Neural cell (in vitro differentiated cells): ENCODE data around the gene LEP. TPM values are rescaled to one million over a fixed set of nuclear protein-coding genes. Genes with fewer than 3 reads are reported as not detected.

Source experiments
- H2AFZ ChIP-seq: fragments of 200-600, 300-800 bp; sonication (generic), shearing (Covaris generic); 2 replicates; pipeline ENCODE4 v1.6.0; 2014; ENCODE audit warnings: low read depth, mild to moderate bottlenecking, antibody characterized with exemption, low read length, moderate library complexity
- H3F3A ChIP-seq: fragments of 200-600 bp; shearing (Covaris generic); 2 replicates; pipeline ENCODE4 v1.6.1; 2016; ENCODE audit warnings: mild to moderate bottlenecking, moderate library complexity, mixed read lengths, antibody characterized with exemption, low read length; ENCODE audit not compliant: insufficient read depth, poor library complexity, severe bottlenecking
- H3K27ac ChIP-seq: fragments of 200-600, 300-800 bp; sonication (generic), shearing (Covaris generic); 2 replicates; pipeline ENCODE4 v1.5.1; 2014; ENCODE audit warnings: mild to moderate bottlenecking, low read length, moderate library complexity
- H3K27me3 ChIP-seq: fragments of 300-800, 200-600 bp; sonication (generic), shearing (Covaris generic); 2 replicates; pipeline ENCODE4 v1.6.0; 2014; ENCODE audit warnings: mild to moderate bottlenecking, low read depth, low read length, moderate library complexity; ENCODE audit not compliant: insufficient read depth
- H3K36me3 ChIP-seq: fragments of 300-800, 200-600 bp; sonication (generic), shearing (Covaris generic); 2 replicates; pipeline ENCODE4 v1.5.1; 2014; ENCODE audit warnings: mild to moderate bottlenecking, antibody characterized with exemption, low read length, moderate library complexity; ENCODE audit not compliant: insufficient read depth
- H3K4me2 ChIP-seq: fragments of 300-800, 200-600 bp; sonication (generic), shearing (Covaris generic); 2 replicates; pipeline ENCODE4 v1.6.0; 2014; ENCODE audit warnings: mild to moderate bottlenecking, low read length
- H3K4me3 ChIP-seq: fragments of 300-800, 200-600 bp; sonication (generic), shearing (Covaris generic); 2 replicates; pipeline ENCODE4 v1.5.1; 2014; ENCODE audit warnings: mild to moderate bottlenecking, low read length, moderate library complexity
- H3K79me2 ChIP-seq: fragments of 200-600 bp; shearing (Covaris generic); replicated peaks from 2 replicates; pipeline ENCODE4 v1.6.0; 2014; ENCODE audit warnings: mild to moderate bottlenecking, low read length, moderate library complexity; ENCODE audit not compliant: insufficient read depth
- H3K9ac ChIP-seq: fragments of 300-800, 200-600 bp; sonication (generic), shearing (Covaris generic); 2 replicates; pipeline ENCODE4 v1.6.1; 2016; ENCODE audit warnings: mild to moderate bottlenecking, low read length, mixed read lengths
- H3K9me2 ChIP-seq: fragments of 200-600 bp; shearing (Covaris generic); 2 replicates; pipeline ENCODE4 v1.6.1; 2016; ENCODE audit warnings: mild to moderate bottlenecking, low read length, mixed read lengths; ENCODE audit not compliant: insufficient read depth
- H3K9me3 ChIP-seq: fragments of 200-600, 300-800 bp; sonication (generic), shearing (Covaris generic); 2 replicates; pipeline ENCODE4 v1.6.1; 2016; ENCODE audit warnings: mild to moderate bottlenecking, mixed run types, low read length, moderate library complexity, mixed read lengths
- H4K20me1 ChIP-seq: fragments of 200-600 bp; shearing (Covaris generic); 2 replicates; pipeline ENCODE4 v1.6.1; 2016; ENCODE audit warnings: mild to moderate bottlenecking, mixed run types; ENCODE audit not compliant: insufficient read depth
- CTCF ChIP-seq: fragments of 450-650 bp; IDR thresholded peaks from 2 replicates; pipeline ENCODE4 v1.5.1; 2014; ENCODE audit warnings: antibody characterized with exemption, mild to moderate bottlenecking, moderate library complexity; ENCODE audit not compliant: poor library complexity, severe bottlenecking
- EP300 ChIP-seq: fragments of 450-650 bp; conservative IDR thresholded peaks from 2 replicates; pipeline ENCODE4 v1.6.1; 2014; ENCODE audit warnings: antibody characterized with exemption, mild to moderate bottlenecking, moderate library complexity; ENCODE audit not compliant: poor library complexity, severe bottlenecking
- EZH2 ChIP-seq: fragments of 200-600, 300-800 bp; shearing (Covaris generic), sonication (generic); IDR thresholded peaks from 2 replicates; pipeline ENCODE4 v1.6.1; 2014; ENCODE audit warnings: antibody characterized with exemption, low read length, borderline replicate concordance, mild to moderate bottlenecking; ENCODE audit not compliant: insufficient read depth, poor library complexity, severe bottlenecking
- MXI1 ChIP-seq: fragments of 450-650 bp; conservative IDR thresholded peaks from 2 replicates; pipeline ENCODE4 v1.6.1; 2014; ENCODE audit warnings: antibody characterized with exemption, mild to moderate bottlenecking; ENCODE audit not compliant: poor library complexity, severe bottlenecking
- POLR2AphosphoS5 ChIP-seq: IDR thresholded peaks from 2 replicates; pipeline ENCODE4 v1.6.1; 2012
- RAD21 ChIP-seq: fragments of 450-650 bp; conservative IDR thresholded peaks from 2 replicates; pipeline ENCODE4 v1.6.1; 2014; ENCODE audit warnings: antibody characterized with exemption, mild to moderate bottlenecking, moderate library complexity
- REST ChIP-seq: IDR thresholded peaks from 2 replicates; pipeline ENCODE4 v1.6.1; 2012; ENCODE audit warnings: borderline replicate concordance
- SMC3 ChIP-seq: fragments of 450-650 bp; conservative IDR thresholded peaks from 2 replicates; pipeline ENCODE4 v1.6.1; 2014; ENCODE audit warnings: antibody characterized with exemption, mild to moderate bottlenecking, moderate library complexity; ENCODE audit not compliant: poor library complexity
- TAF1 ChIP-seq: IDR thresholded peaks from 2 replicates; pipeline ENCODE4 v1.6.1; 2012; ENCODE audit warnings: low read depth
- polyA plus RNA-seq: library from polyadenylated mRNA; depleted of rRNA; stranded (reverse); fragments of >200 nt; gene quantifications from 2 replicates; pipeline ENCODE4 v1.2.3, GENCODE V29; 2014

LEP gene
- polyA plus RNA-seq, 1 donor from 2014 or later, result not detected

GRCh38 chr7:128210590-128211570, 30.2 kb upstream of the LEP start:
- Histone ChIP-seq H4K20me1 (no peaks in the 10 kb centered on the region), H3K4me3 (no peak overlapping the region), H3K9me2 (no peaks in the 10 kb centered on the region), H2AFZ (no peak overlapping the region), H3K9me3 (no peaks in the 10 kb centered on the region), H3K27me3 (no peaks in the 10 kb centered on the region), H3F3A (no peaks in the 10 kb centered on the region), H3K36me3 (no peaks in the 10 kb centered on the region), H3K4me2 (no peak overlapping the region), H3K9ac (no peak overlapping the region), H3K27ac (no peak overlapping the region), H3K79me2 (no peaks in the 10 kb centered on the region)
- no peak for TF ChIP-seq TAF1
- no peak for TF ChIP-seq RAD21
- no peak for TF ChIP-seq REST
- no peak for TF ChIP-seq MXI1
- no peak for TF ChIP-seq EP300
- no peak for TF ChIP-seq POLR2AphosphoS5
- TF ChIP-seq EZH2, result no peak

- Histone ChIP-seq H3K4me2 (no peak overlapping the region), H3K4me3 (no peak overlapping the region), H2AFZ (no peak overlapping the region), H3F3A (no peaks in the 10 kb centered on the region), H3K27me3 (no peaks in the 10 kb centered on the region), H3K27ac (no peak overlapping the region), H4K20me1 (no peaks in the 10 kb centered on the region), H3K79me2 (no peaks in the 10 kb centered on the region), H3K36me3 (no peaks in the 10 kb centered on the region), H3K9ac (no peak overlapping the region), H3K9me3 (no peaks in the 10 kb centered on the region), H3K9me2 (no peaks in the 10 kb centered on the region)
- no peak for TF ChIP-seq EP300
- no peak for TF ChIP-seq REST
- no peak for TF ChIP-seq TAF1
- TF ChIP-seq CTCF, result no peak
- TF ChIP-seq SMC3, result no peak
- TF ChIP-seq POLR2AphosphoS5, result no peak
- TF ChIP-seq MXI1, result no peak
- no peak for TF ChIP-seq RAD21
Observed at GRCh38 chr7:128211626-128212025, 29.5 kb upstream of the LEP start.
